Body of pancreas (tissue), 4 donors: Measurements from ENCODE around the gene C3orf20.

Experiments
- POLR2A ChIP-seq, 3 donors: fragments of 450-650 bp; IDR thresholded peaks; one replicate each; pipeline ENCODE4 v1.6.1; 2016; ENCODE audit warnings: antibody characterized with exemption in 3 of 3, mild to moderate bottlenecking in 2 of 3
- TF ChIP-seq, protein P1 (sequence below), 7 experiments: fragments of 450-650 bp in 4 of 7; fragments of 200-600 bp in 3 of 7; sonication (generic) in 3 of 7; IDR thresholded peaks; one replicate each; pipeline ENCODE4 v1.5.1; 2016 to 2019; ENCODE audit warnings: antibody characterized with exemption in 7 of 7

DNA sequence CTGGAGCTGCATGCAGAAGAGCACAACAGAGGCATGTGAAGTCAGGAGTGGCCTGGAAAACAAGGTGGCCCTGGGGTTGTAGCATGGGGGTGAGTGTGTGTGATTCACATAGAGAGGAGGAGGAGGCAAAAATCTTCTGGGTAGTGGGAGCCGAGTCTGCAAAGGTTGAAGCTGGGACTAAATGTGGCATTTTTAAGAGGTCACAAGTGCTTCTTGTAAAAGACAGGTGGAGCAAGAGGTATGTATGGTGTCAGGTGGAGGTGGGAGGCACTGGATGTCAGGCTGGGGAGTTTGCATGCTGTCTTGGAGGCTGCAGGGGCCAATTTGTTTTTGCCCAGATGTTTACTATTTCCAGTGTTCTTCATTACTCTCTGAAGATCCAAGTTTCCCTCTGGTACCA, 42.4 kb downstream of the C3orf20 start:
- TF ChIP-seq, protein P1, sequence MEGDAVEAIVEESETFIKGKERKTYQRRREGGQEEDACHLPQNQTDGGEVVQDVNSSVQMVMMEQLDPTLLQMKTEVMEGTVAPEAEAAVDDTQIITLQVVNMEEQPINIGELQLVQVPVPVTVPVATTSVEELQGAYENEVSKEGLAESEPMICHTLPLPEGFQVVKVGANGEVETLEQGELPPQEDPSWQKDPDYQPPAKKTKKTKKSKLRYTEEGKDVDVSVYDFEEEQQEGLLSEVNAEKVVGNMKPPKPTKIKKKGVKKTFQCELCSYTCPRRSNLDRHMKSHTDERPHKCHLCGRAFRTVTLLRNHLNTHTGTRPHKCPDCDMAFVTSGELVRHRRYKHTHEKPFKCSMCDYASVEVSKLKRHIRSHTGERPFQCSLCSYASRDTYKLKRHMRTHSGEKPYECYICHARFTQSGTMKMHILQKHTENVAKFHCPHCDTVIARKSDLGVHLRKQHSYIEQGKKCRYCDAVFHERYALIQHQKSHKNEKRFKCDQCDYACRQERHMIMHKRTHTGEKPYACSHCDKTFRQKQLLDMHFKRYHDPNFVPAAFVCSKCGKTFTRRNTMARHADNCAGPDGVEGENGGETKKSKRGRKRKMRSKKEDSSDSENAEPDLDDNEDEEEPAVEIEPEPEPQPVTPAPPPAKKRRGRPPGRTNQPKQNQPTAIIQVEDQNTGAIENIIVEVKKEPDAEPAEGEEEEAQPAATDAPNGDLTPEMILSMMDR (IDR thresholded peaks at IDR 0.05): no peak
- no peak for TF ChIP-seq POLR2A (IDR thresholded peaks at IDR 0.05)
